ENCODE measurements around the gene CR1.
"Not testable (repeated sequence)": the region's sequence is repeated elsewhere in the genome, so short reads cannot be mapped to it uniquely, and the experiment has no call there.

The CR1 gene

GRCh38 chr1:207504438-207504837, 8.5 kb downstream of the CR1 start:
- no peak for DNase-seq

- no peak for DNase-seq
Measured at GRCh38 chr1:207510444-207510843, 14.5 kb downstream of the CR1 start.

GRCh38 chr1:207514890-207515289, 18.9 kb downstream of the CR1 start:
- DNase-seq = no peak

- DNase-seq = no peak
Measured at GRCh38 chr1:207516729-207517128, 20.8 kb downstream of the CR1 start.

- DNase-seq = no peak
Measured at GRCh38 chr1:207518608-207519236, 22.8 kb downstream of the CR1 start.

GRCh38 chr1:207519505-207520399, 23.8 kb downstream of the CR1 start:
- DNase-seq = no peak

GRCh38 chr1:207520400-207521345, 24.7 kb downstream of the CR1 start:
- DNase-seq = not testable (repeated sequence)

- DNase-seq = not testable (repeated sequence)
Measured at GRCh38 chr1:207525239-207525638, 29.3 kb downstream of the CR1 start.

GRCh38 chr1:207528401-207528800, 32.4 kb downstream of the CR1 start:
- DNase-seq = not testable (repeated sequence)

GRCh38 chr1:207536263-207536662, 40.3 kb downstream of the CR1 start:
- DNase-seq = not testable (repeated sequence)

- DNase-seq = not testable (repeated sequence)
Measured at GRCh38 chr1:207546677-207547357, 50.9 kb downstream of the CR1 start.

- not testable (repeated sequence) for DNase-seq
Measured at GRCh38 chr1:207554823-207555222, 58.9 kb downstream of the CR1 start.

GRCh38 chr1:207565546-207566468, 69.8 kb downstream of the CR1 start:
- DNase-seq = no peak

- DNase-seq = not testable (repeated sequence)
Measured at GRCh38 chr1:207571926-207572325, 76.0 kb downstream of the CR1 start.

- DNase-seq = not testable (repeated sequence)
Measured at GRCh38 chr1:207573074-207573473, 77.1 kb downstream of the CR1 start.

GRCh38 chr1:207575381-207575780, 79.4 kb downstream of the CR1 start:
- not testable (repeated sequence) for DNase-seq

GRCh38 chr1:207578796-207579435, 83.0 kb downstream of the CR1 start:
- DNase-seq = no peak

GRCh38 chr1:207579436-207579799, 83.5 kb downstream of the CR1 start:
- peak; percentile 41 for DNase-seq

- DNase-seq = no peak
Measured at GRCh38 chr1:207581496-207582153, 85.7 kb downstream of the CR1 start.

- DNase-seq = not testable (repeated sequence)
Measured at GRCh38 chr1:207589506-207589905, 93.5 kb downstream of the CR1 start.
